ENCODE data around the gene PPIP5K2.

DNA sequence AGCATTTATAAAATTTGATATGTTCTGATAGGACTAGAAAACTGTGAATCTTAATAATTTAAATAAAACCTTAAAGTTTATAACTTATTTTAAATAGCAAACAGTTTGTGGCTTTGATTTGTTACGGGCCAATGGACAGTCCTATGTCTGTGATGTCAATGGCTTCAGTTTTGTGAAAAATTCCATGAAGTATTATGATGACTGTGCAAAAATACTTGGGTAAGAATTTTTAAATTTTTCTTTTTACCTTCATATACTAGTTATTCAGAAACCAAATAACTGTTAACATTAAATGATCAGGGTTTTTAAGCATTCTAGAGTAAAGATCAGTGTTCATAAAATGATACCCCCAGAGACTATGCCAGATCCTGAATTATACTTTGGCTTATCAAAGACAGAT, 31.1 kb downstream of the PPIP5K2 start:
- TF ChIP-seq CTCF (IDR thresholded peaks at IDR 0.05) = no peak
- no peak for TF ChIP-seq POLR2A (IDR thresholded peaks at IDR 0.05)
- TF ChIP-seq EP300 (IDR thresholded peaks at IDR 0.05) = no peak
- no peak for TF ChIP-seq POLR2AphosphoS5 (IDR thresholded peaks at IDR 0.05)

All from upper lobe of left lung (tissue), 4 donors.